SK-N-MC (cell line): Measurements from ENCODE around the gene TMEM25.

Experiments used
- DNase-seq: peaks from one replicate; pipeline ENCODE4 v3.0.0-alpha.2; 2011; ENCODE audit warnings: low read depth, low spot score
- H3K27ac ChIP-seq: fragments of 200-600 bp; sonication (generic); 2 replicates; pipeline ENCODE4 v1.5.1; 2016; ENCODE audit warnings: mixed run types
- H3K36me3 ChIP-seq: fragments of 200-600 bp; sonication (generic); 2 replicates; pipeline ENCODE4 v1.6.1; 2017; ENCODE audit warnings: antibody characterized with exemption, low read length, mixed read lengths; ENCODE audit not compliant: insufficient read depth
- H3K4me3 ChIP-seq: fragments of 200-600 bp; sonication (generic); 2 replicates; pipeline ENCODE4 v1.5.1; 2016
- H3K9ac ChIP-seq: fragments of 200-600 bp; sonication (generic); 2 replicates; pipeline ENCODE4 v1.8.0; 2017; ENCODE audit warnings: mixed run types, mixed read lengths; ENCODE audit not compliant: insufficient read length
- H3K9me3 ChIP-seq: fragments of 200-600 bp; sonication (generic); 2 replicates; pipeline ENCODE4 v1.6.1; 2017; ENCODE audit warnings: low read depth, mild to moderate bottlenecking, antibody characterized with exemption, low read length, moderate library complexity, mixed read lengths
- EZH2 ChIP-seq: fragments of 200-600 bp; sonication (generic); IDR thresholded peaks from one replicate; pipeline ENCODE4 v1.6.1; 2017; ENCODE audit warnings: antibody characterized with exemption
- FOXP2 ChIP-seq: optimal IDR thresholded peaks from 2 replicates; pipeline ENCODE3; 2011; ENCODE audit warnings: mild to moderate bottlenecking, moderate library complexity; ENCODE audit not compliant: insufficient read depth; ENCODE audit errors: extremely low read length, control extremely low read depth
- POLR2AphosphoS5 ChIP-seq: IDR thresholded peaks from 2 replicates; pipeline ENCODE4 v1.6.1; 2012; ENCODE audit warnings: mild to moderate bottlenecking, low read depth, low read length, borderline replicate concordance

The TMEM25 gene

GRCh38 chr11:118581057-118581456 lies 50.1 kb downstream of the TMEM25 start:
- Histone ChIP-seq H3K9ac (no peak overlapping the region), H3K4me3 (no peak overlapping the region), H3K9me3 (no peaks in the 10 kb centered on the region), H3K27ac (no peak overlapping the region), H3K36me3 (peaks cover 44% of the 10 kb centered on the region)
- no peak for TF ChIP-seq FOXP2
- TF ChIP-seq POLR2AphosphoS5, result no peak
- no peak for TF ChIP-seq EZH2
- DNase-seq, result no peak
